ENCODE measurements around the gene C2CD4C.
"Not testable (repeated sequence)": the region's sequence is repeated elsewhere in the genome, so short reads cannot be mapped to it uniquely, and the experiment has no call there.

Gene C2CD4C

GRCh38 chr19:408902-409515 lies at the start of gene C2CD4C:
C2CD4C (minus strand) TSS chr19:409147; CDS start chr19:408361, 786 bp downstream.
- peak in 1 of 2 donors; percentile 44 for DNase-seq (ENCODE audit: low read depth in 2 of 2)

- DNase-seq (ENCODE audit: low read depth in 2 of 2) = no peak
Measured at GRCh38 chr19:458091-459042, 49.4 kb upstream of the C2CD4C start.

- DNase-seq (ENCODE audit: low read depth in 2 of 2) = no peak
Measured at GRCh38 chr19:457636-458035, 48.7 kb upstream of the C2CD4C start.

GRCh38 chr19:456547-457110 lies 47.7 kb upstream of the C2CD4C start:
- DNase-seq (ENCODE audit: low read depth in 2 of 2) = no peak

- DNase-seq (ENCODE audit: low read depth in 2 of 2) = no peak
Measured at GRCh38 chr19:455851-456546, 47.1 kb upstream of the C2CD4C start.

- no peak for DNase-seq (ENCODE audit: low read depth in 2 of 2)
Measured at GRCh38 chr19:455031-455705, 46.2 kb upstream of the C2CD4C start.

GRCh38 chr19:453606-454005 lies 44.7 kb upstream of the C2CD4C start:
- no peak for DNase-seq (ENCODE audit: low read depth in 2 of 2)

GRCh38 chr19:452829-453228 lies 43.9 kb upstream of the C2CD4C start:
- no peak for DNase-seq (ENCODE audit: low read depth in 2 of 2)

GRCh38 chr19:450912-451481 lies 42.0 kb upstream of the C2CD4C start:
- DNase-seq (ENCODE audit: low read depth in 2 of 2) = not testable (repeated sequence)

GRCh38 chr19:449916-450315 lies 41.0 kb upstream of the C2CD4C start:
- no peak for DNase-seq (ENCODE audit: low read depth in 2 of 2)

- no peak for DNase-seq (ENCODE audit: low read depth in 2 of 2)
Measured at GRCh38 chr19:447816-448560, 39.0 kb upstream of the C2CD4C start.

GRCh38 chr19:447064-447426 lies 38.1 kb upstream of the C2CD4C start:
- no peak for DNase-seq (ENCODE audit: low read depth in 2 of 2)

GRCh38 chr19:444677-445210 lies 35.8 kb upstream of the C2CD4C start:
- no peak for DNase-seq (ENCODE audit: low read depth in 2 of 2)

- DNase-seq (ENCODE audit: low read depth in 2 of 2) = no peak
Measured at GRCh38 chr19:443005-443404, 34.1 kb upstream of the C2CD4C start.

GRCh38 chr19:442085-442484 lies 33.1 kb upstream of the C2CD4C start:
- DNase-seq (ENCODE audit: low read depth in 2 of 2) = no peak

- DNase-seq (ENCODE audit: low read depth in 2 of 2) = no peak
Measured at GRCh38 chr19:441213-441836, 32.4 kb upstream of the C2CD4C start.

GRCh38 chr19:440391-441212 lies 31.7 kb upstream of the C2CD4C start:
- no peak for DNase-seq (ENCODE audit: low read depth in 2 of 2)

GRCh38 chr19:439167-439900 lies 30.4 kb upstream of the C2CD4C start:
- DNase-seq (ENCODE audit: low read depth in 2 of 2) = no peak

All from stimulated activated CD8-positive, alpha-beta memory T cell treated with anti-CD3 and anti-CD28 coated beads, Interleukin-7, amount 100 ng/mL, for 4 hours (primary cell).